Nephron (organoid): Measurements from ENCODE around the gene USP10.

Experiments used
- H3K27ac Mint-ChIP-seq, 3 experiments: 2 replicates each; pipeline ENCODE4 v1.8.0; 2020; ENCODE audit warnings: mixed read lengths in 3 of 3, mild to moderate bottlenecking in 2 of 3, moderate library complexity in 1 of 3
- H3K27me3 Mint-ChIP-seq: 2 replicates; pipeline ENCODE4 v1.8.0; 2021; ENCODE audit warnings: low read depth, mild to moderate bottlenecking, moderate library complexity, mixed read lengths
- H3K36me3 Mint-ChIP-seq: 2 replicates; pipeline ENCODE4 v1.8.0; 2020; ENCODE audit warnings: low read depth, mixed read lengths
- H3K4me1 Mint-ChIP-seq: 2 replicates; pipeline ENCODE4 v1.8.0; 2020; ENCODE audit warnings: mixed read lengths
- H3K4me3 Mint-ChIP-seq, 3 experiments: 2 replicates each; pipeline ENCODE4 v1.8.0; 2020; ENCODE audit warnings: mild to moderate bottlenecking in 3 of 3, mixed read lengths in 3 of 3, moderate library complexity in 2 of 3
- H3K9me3 Mint-ChIP-seq: 2 replicates; pipeline ENCODE4 v1.8.0; 2020; ENCODE audit warnings: mixed read lengths
- CTCF ChIP-seq, 3 experiments: fragments of 200-600 bp; sonication (generic); IDR thresholded peaks; one replicate each; pipeline ENCODE4 v1.5.0; 2021; ENCODE audit warnings: antibody characterized with exemption in 3 of 3; ENCODE audit not compliant: unreplicated experiment in 3 of 3

USP10 gene

GRCh38 chr16:84706856-84707255 is 7.1 kb downstream of the USP10 start:
- no peak for TF ChIP-seq CTCF (IDR thresholded peaks at IDR 0.05; ENCODE audit: unreplicated experiment in 3 of 3)
- no peak overlapping the region for H3K4me3 Mint-ChIP-seq
- H3K36me3 Mint-ChIP-seq = no peaks in the 10 kb centered on the region

GRCh38 chr16:84709609-84710008 is 9.8 kb downstream of the USP10 start:
- Mint-ChIP-seq H3K4me1 (peaks cover 56% of the 10 kb centered on the region), H3K36me3 (no peaks in the 10 kb centered on the region), H3K27me3 (no peaks in the 10 kb centered on the region), H3K9me3 (no peaks in the 10 kb centered on the region), H3K4me3 (no peak overlapping the region), H3K27ac (peak overlapping the region in 1 of 3 experiments; percentile 10)
- TF ChIP-seq CTCF (IDR thresholded peaks at IDR 0.05; ENCODE audit: unreplicated experiment in 3 of 3) = no peak

More at GRCh38 chr16:84706856-84707255, 7.1 kb downstream of the USP10 start:
- Mint-ChIP-seq H3K4me1 (peaks cover 57% of the 10 kb centered on the region), H3K27ac (no peak overlapping the region), H3K9me3 (no peaks in the 10 kb centered on the region), H3K27me3 (no peaks in the 10 kb centered on the region)

DNA sequence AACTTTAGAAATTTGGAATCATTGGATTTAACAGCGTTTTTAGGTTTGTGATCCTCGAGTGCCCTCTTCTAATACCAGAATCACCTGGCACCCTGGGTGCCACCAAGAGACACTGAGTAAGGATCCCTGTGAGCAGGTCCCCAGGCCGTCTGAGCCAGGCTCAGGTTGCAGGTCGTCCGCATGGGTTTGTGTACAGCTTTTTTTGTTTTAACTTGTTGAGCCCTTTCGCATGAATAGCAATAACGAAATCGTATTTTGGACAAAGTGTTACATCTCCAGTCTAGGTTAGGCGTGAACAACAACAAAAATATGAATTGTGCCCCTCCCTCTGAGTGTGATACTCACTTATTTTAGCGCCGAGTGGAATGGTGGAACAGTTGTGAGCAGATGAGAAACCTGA is 10.9 kb downstream of the USP10 start:
- no peaks in the 10 kb centered on the region for H3K36me3 Mint-ChIP-seq
- H3K9me3 Mint-ChIP-seq = no peaks in the 10 kb centered on the region
- no peak overlapping the region for H3K27ac Mint-ChIP-seq
- peaks cover 54% of the 10 kb centered on the region for H3K4me1 Mint-ChIP-seq
- no peak overlapping the region for H3K4me3 Mint-ChIP-seq
- TF ChIP-seq CTCF (IDR thresholded peaks at IDR 0.05; ENCODE audit: unreplicated experiment in 3 of 3) = no peak
- no peaks in the 10 kb centered on the region for H3K27me3 Mint-ChIP-seq

DNA sequence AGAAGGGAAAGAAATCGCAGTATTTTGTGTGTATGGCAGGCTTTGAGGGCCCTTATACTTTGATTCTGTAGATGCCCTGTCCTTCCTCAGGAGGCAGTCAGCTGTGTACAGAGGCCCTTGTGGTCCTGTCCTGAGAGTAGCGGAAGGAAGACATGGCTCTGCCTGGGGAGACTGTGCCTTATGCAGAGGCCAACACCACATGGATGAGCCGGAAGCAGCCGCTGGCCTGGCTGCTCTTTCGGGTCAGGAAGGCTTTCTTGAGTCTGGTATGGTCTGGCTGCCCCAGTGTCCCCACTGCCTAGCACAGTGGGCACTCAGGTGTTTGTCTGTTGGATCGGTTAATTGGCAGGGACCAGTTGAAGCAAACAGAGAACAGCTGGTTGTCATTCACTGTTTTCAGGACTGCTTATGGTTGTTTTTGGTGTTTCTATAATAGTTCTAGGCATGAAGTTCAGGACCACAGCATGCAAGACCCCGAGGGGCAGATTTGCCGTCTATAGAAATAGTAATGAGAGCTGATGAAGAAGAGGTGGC is 12.4 kb downstream of the USP10 start:
- H3K9me3 Mint-ChIP-seq = no peaks in the 10 kb centered on the region
- H3K27me3 Mint-ChIP-seq = no peaks in the 10 kb centered on the region
- peaks cover 5% of the 10 kb centered on the region for H3K36me3 Mint-ChIP-seq
- H3K4me1 Mint-ChIP-seq = peaks cover 57% of the 10 kb centered on the region
- peak overlapping the region in 1 of 3 experiments; percentile 27 for H3K27ac Mint-ChIP-seq
- no peak overlapping the region for H3K4me3 Mint-ChIP-seq
- no peak for TF ChIP-seq CTCF (IDR thresholded peaks at IDR 0.05; ENCODE audit: unreplicated experiment in 3 of 3)

DNA sequence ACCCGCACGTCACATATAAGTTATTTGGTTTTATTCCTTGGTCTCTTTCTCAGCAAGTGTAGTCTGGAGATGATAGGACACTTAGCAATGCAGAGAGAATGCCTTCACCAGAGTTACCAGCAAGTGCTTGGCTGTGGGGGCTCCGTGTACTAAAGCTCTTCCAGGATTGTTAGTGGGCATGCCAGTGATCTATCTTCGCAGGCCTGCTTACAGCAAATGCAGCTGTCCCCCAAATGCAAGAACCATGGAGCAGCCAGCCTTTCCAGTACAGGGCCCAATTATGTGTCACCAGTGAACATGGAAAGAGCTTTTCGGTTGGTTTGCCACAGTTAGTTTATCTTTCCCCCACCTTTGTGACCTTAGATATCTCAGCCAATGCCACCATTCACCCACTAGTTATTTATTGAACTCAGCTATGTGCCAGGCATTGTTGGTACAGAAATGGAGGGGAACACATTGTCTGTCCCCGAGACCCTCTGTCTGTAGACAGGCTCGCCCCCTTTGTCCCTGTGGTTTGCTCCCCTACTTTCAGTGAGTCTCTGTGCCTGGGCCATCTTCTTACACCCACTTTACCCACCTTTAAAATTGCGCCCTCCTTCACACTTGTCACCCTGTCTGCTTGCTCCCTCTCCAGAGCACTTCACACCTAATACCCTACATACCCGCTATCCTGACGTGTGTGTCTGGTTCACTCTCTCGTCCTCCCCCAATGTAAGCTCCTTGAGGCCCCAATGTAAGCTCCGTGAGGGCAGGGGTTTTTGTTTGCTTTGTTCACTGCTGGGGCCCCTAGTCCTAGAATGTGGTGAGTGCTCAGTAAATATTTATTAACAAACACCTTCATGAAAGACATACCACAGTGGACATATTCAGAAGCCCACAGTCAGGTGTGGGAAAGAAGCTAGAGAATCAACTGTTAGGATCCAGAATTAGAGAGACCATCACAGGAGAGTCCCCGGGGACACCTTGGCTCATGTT is 13.3 kb downstream of the USP10 start:
- Mint-ChIP-seq H3K27ac (no peak overlapping the region), H3K4me1 (peaks cover 58% of the 10 kb centered on the region), H3K9me3 (no peaks in the 10 kb centered on the region), H3K27me3 (no peaks in the 10 kb centered on the region), H3K36me3 (peaks cover 10% of the 10 kb centered on the region), H3K4me3 (no peak overlapping the region)
- TF ChIP-seq CTCF (IDR thresholded peaks at IDR 0.05; ENCODE audit: unreplicated experiment in 3 of 3) = no peak
